GM18951 (cell line): ENCODE results near the gene MS4A10.

Experiments used
- POLR2A ChIP-seq: IDR thresholded peaks from 4 replicates; pipeline ENCODE4 v1.6.1; 2011; ENCODE audit warnings: mild to moderate bottlenecking; ENCODE audit not compliant: insufficient read length, insufficient read depth; ENCODE audit errors: extremely low read depth
- in situ Hi-C: fragments of 300-500 bp; cut with MboI; formaldehyde crosslinking; loops from one replicate; pipeline ENCODE4 v1.12.0; 2022; ENCODE audit warnings: low sequenced_read_pairs, mixed read lengths, inconsistent platforms; ENCODE audit not compliant: unreplicated experiment

MS4A10 gene

DNA sequence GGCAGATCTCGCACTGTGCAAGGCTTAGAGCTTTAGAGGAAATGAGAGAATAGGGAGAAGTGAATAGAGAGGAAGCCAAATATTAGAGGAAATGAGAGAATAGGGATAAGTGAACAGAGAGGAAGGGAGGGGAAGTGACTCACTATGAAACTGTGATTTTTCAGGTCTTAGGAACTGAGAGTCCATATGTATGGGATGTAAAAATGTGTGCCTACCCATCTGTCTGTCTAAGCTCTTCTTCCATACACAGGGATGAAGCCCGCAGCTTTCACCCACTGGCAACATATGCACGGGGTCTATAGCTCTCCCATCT lies 50.4 kb downstream of the MS4A10 start:
- in situ Hi-C loops, result loop anchor here (10.0 kb wide), 1 partner anchor 349 kb away; no protein-coding TSS in a partner anchor
- no peak for TF ChIP-seq POLR2A

DNA sequence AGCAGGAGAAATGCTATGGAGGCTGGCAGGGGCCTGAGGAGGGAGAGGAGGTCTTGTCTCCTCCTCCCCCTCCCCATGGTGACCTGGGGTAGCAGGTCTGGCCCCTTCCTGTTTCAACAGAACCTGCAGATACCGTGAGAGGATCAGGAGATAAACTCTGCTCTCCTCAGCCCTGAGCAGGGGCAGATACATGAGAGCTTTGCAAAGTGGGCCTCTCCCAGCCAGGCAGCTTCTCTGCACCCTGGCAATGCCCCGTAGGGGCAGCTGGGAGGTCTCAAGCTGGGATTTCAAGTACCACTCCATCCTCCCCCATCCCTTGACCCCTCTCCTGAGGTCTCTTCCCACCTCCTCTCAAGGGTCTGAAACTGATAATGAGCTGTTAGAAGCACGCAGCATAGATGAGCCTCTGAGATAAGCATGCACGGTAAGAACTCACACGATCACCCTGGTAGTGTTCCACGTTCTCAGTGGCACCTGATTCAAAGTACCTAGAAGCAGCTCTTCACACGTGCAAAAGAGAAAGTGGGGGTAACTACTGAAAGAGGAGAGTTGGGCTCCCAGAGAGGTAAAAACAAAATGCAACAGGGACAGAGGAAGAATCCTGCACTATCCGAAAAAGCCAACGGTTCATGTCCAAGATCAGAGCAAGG lies 51.9 kb downstream of the MS4A10 start:
- TF ChIP-seq POLR2A, result no peak
- in situ Hi-C loops, result loop anchor here (10.0 kb wide), 1 partner anchor 348 kb away; no protein-coding TSS in a partner anchor

- in situ Hi-C loops, result loop anchor here (10.0 kb wide), 1 partner anchor 347 kb away; no protein-coding TSS in a partner anchor
Measured at GRCh38 chr11:60838132-60838531, 53.0 kb downstream of the MS4A10 start.

GRCh38 chr11:60840470-60841430 lies 55.6 kb downstream of the MS4A10 start:
- TF ChIP-seq POLR2A, result no peak
- in situ Hi-C loops, result no loop called here

More at GRCh38 chr11:60838132-60838531, 53.0 kb downstream of the MS4A10 start:
- TF ChIP-seq POLR2A, result no peak

GRCh38 chr11:60841797-60842667 lies 56.9 kb downstream of the MS4A10 start, which contains the start of gene CCDC86:
CCDC86 (plus strand) TSS chr11:60842113; CDS start chr11:60842125, 12 bp downstream.
- in situ Hi-C loops, result no loop called here

GRCh38 chr11:60842668-60843600 lies 57.8 kb downstream of the MS4A10 start:
- in situ Hi-C loops, result no loop called here
- no peak for TF ChIP-seq POLR2A

More at GRCh38 chr11:60841797-60842667, 56.9 kb downstream of the MS4A10 start, which contains the start of gene CCDC86:
- peak; percentile 66 for TF ChIP-seq POLR2A

- in situ Hi-C loops, result no loop called here
- no peak for TF ChIP-seq POLR2A
Measured at GRCh38 chr11:60844045-60844869, 59.1 kb downstream of the MS4A10 start.

DNA sequence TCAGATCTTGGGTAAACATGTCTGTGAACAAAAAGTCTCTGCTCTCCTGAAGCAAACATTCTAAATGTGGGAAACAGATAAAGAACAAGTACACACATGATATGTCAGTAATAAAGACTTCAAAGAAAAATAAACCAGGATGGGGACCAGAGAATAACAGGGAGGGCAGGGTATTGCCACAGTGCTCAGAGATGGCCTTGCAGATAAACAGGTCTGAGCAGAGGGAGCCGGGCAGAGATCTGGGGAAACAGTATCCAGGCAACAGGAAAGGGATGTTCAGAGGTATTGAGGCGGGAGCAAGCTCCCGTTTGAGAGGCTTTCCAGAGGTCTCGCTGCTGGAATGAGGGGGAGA lies 59.7 kb downstream of the MS4A10 start:
- TF ChIP-seq POLR2A, result no peak
- in situ Hi-C loops, result no loop called here

DNA sequence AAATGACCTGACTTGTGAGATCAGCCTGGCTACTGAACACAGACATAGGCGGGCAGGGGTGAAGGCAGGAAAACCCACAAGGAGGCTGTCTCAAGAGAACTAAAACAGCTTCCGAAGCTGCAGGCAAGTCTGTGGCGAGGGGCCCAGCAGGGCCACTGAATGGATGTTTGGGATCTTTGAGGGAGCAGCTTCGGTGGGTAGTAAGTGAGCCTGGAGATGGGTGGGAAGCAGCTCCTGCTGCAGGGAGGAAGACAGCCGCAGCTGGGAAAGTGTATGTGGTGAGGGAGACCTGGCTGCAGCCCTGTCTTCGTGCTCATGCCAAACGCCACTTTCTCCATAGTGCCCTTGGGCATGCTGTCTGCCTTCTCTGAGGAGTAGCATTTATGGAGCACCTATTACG lies 60.2 kb downstream of the MS4A10 start:
- in situ Hi-C loops, result no loop called here
- no peak for TF ChIP-seq POLR2A

- no peak for TF ChIP-seq POLR2A
- in situ Hi-C loops, result no loop called here
Measured at GRCh38 chr11:60847281-60847680, 62.1 kb downstream of the MS4A10 start.

DNA sequence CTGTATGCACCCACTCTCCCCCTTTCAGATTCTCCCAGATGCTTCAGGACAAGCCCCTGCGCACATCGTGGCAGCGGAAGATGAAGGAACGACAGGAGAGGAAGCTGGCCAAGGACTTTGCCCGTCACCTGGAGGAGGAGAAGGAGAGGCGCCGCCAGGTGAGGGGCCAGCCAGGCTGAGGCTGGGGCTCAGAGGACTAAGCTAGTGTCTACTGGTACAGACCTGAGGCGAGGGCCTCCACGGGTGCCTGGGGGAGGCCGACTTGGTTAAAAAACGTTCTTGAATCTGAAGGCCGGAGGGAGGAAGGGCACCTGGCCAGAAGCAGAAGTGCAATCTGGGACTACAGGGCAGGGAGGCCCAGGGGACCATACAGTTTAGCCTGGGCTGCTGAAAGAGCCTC lies 62.8 kb downstream of the MS4A10 start:
- no peak for TF ChIP-seq POLR2A
- in situ Hi-C loops, result no loop called here
